ENCODE measurements around the gene ARL5B. TPM values are rescaled to one million over a fixed set of nuclear protein-coding genes. Genes with fewer than 3 reads are reported as not detected.
"Not testable (repeated sequence)": the region's sequence is repeated elsewhere in the genome, so short reads cannot be mapped to it uniquely, and the experiment has no call there.

ARL5B gene
- total RNA-seq, 1 experiment from 2014 or later = 8.1 TPM

- H3K4me3 ChIP-seq (ENCODE audit: low read length) = no peak overlapping the region
- BruUV-seq (replicated peaks) = no TSS peak
- no peak overlapping the region for H3K27ac ChIP-seq (ENCODE audit: low read length)
- no peaks in the 10 kb centered on the region for H4K20me1 ChIP-seq (ENCODE audit: low read length)
- peaks cover 17% of the 10 kb centered on the region for H3K4me1 ChIP-seq (ENCODE audit: insufficient read depth, low read length)
- H3K27me3 ChIP-seq (ENCODE audit: low read length) = no peaks in the 10 kb centered on the region
- no peaks in the 10 kb centered on the region for H3K9me3 ChIP-seq (ENCODE audit: low read length)
- no peak overlapping the region for H3K4me2 ChIP-seq (ENCODE audit: low read length)
- ChIA-PET POLR2A (ENCODE audit: unreplicated experiment) (interaction anchor here (0.6 kb wide), 1 partner anchor 468 kb away, joined by 4 read pairs; no protein-coding TSS in a partner anchor), CTCF (no interaction called here)
- H3K79me2 ChIP-seq (ENCODE audit: low read length) = no peaks in the 10 kb centered on the region
- TF ChIP-seq CTCF (conservative IDR thresholded peaks at IDR 0.05; ENCODE audit: low read depth, low read length) (no peak), EZH2phosphoT487 (IDR thresholded peaks at IDR 0.05; ENCODE audit: borderline replicate concordance, low read length) (no peak), EZH2 (IDR thresholded peaks at IDR 0.05; ENCODE audit: low read length, unreplicated experiment) (no peak)
- H3F3A ChIP-seq (ENCODE audit: low read length, unreplicated experiment) = peaks cover 4% of the 10 kb centered on the region
- intact Hi-C loops (cut with micrococcal nuclease) = no loop called here
- no peaks in the 10 kb centered on the region for H3K9me2 ChIP-seq (replicated peaks; ENCODE audit: low read length)
- H3K36me3 ChIP-seq (ENCODE audit: low read depth, low read length) = no peaks in the 10 kb centered on the region; the same call in 1 of the 2 replicates
- H2AFZ ChIP-seq (ENCODE audit: low read length) = no peak overlapping the region
- H3K9ac ChIP-seq (ENCODE audit: low read length) = no peak overlapping the region
- DNase-seq = no peak
- ATAC-seq = peak; percentile 31; the same call in 1 of the 2 replicates
Observed at GRCh38 chr10:18619016-18619415, 40.2 kb upstream of the ARL5B start.

- Histone ChIP-seq H2AFZ (ENCODE audit: low read length) (no peak overlapping the region), H3K4me2 (ENCODE audit: low read length) (no peak overlapping the region), H3K36me3 (ENCODE audit: low read depth, low read length) (no peaks in the 10 kb centered on the region; the same call in 1 of the 2 replicates), H3K9me3 (ENCODE audit: low read length) (no peaks in the 10 kb centered on the region), H3K9ac (ENCODE audit: low read length) (no peak overlapping the region), H3F3A (ENCODE audit: low read length, unreplicated experiment) (peaks cover 4% of the 10 kb centered on the region), H3K27me3 (ENCODE audit: low read length) (no peaks in the 10 kb centered on the region), H3K27ac (ENCODE audit: low read length) (no peak overlapping the region), H3K9me2 (replicated peaks; ENCODE audit: low read length) (no peaks in the 10 kb centered on the region), H3K4me3 (ENCODE audit: low read length) (no peak overlapping the region), H3K79me2 (ENCODE audit: low read length) (no peaks in the 10 kb centered on the region), H3K4me1 (ENCODE audit: insufficient read depth, low read length) (peaks cover 8% of the 10 kb centered on the region), H4K20me1 (ENCODE audit: low read length) (no peaks in the 10 kb centered on the region)
- BruUV-seq (replicated peaks) = no TSS peak
- ChIA-PET POLR2A (ENCODE audit: unreplicated experiment) (no interaction called here), CTCF (no interaction called here)
- DNase-seq (no peak), ATAC-seq (no peak)
- TF ChIP-seq CTCF (conservative IDR thresholded peaks at IDR 0.05; ENCODE audit: low read depth, low read length) (no peak), EZH2phosphoT487 (IDR thresholded peaks at IDR 0.05; ENCODE audit: borderline replicate concordance, low read length) (no peak), EZH2 (IDR thresholded peaks at IDR 0.05; ENCODE audit: low read length, unreplicated experiment) (no peak)
- intact Hi-C loops (cut with micrococcal nuclease) = no loop called here
Observed at GRCh38 chr10:18620856-18621255, 38.4 kb upstream of the ARL5B start.

- POLR2A ChIA-PET (ENCODE audit: unreplicated experiment); H3K36me3 ChIP-seq (ENCODE audit: low read depth, low read length); H3K27me3 ChIP-seq (ENCODE audit: low read length); H3K9ac ChIP-seq (ENCODE audit: low read length); H3K27ac ChIP-seq (ENCODE audit: low read length); H3K9me3 ChIP-seq (ENCODE audit: low read length); H3K4me3 ChIP-seq (ENCODE audit: low read length); H2AFZ ChIP-seq (ENCODE audit: low read length); CTCF ChIA-PET; H3K9me2 ChIP-seq (replicated peaks; ENCODE audit: low read length); BruUV-seq (replicated peaks); H3K4me1 ChIP-seq (ENCODE audit: insufficient read depth, low read length); ATAC-seq; H3K4me2 ChIP-seq (ENCODE audit: low read length); intact Hi-C loops (cut with micrococcal nuclease); H4K20me1 ChIP-seq (ENCODE audit: low read length); DNase-seq; H3K79me2 ChIP-seq (ENCODE audit: low read length); H3F3A ChIP-seq (ENCODE audit: low read length, unreplicated experiment): not testable (repeated sequence)
Observed at GRCh38 chr10:18623671-18624070, 35.6 kb upstream of the ARL5B start.

Data from PC-3 (cell line).